GM18907 (cell line): ENCODE measurements around the gene DIPK2B.

Source experiments
- ATAC-seq: cut with Tn5 transposase; IDR thresholded peaks from one replicate; pipeline ENCODE4 v1.9.1; 2021; ENCODE audit warnings: mild to moderate bottlenecking, moderate library complexity; ENCODE audit not compliant: unreplicated experiment

The DIPK2B gene

GRCh38 chrX:45164021-45164621, 36.6 kb downstream of the DIPK2B start:
- no peak for ATAC-seq

DNA sequence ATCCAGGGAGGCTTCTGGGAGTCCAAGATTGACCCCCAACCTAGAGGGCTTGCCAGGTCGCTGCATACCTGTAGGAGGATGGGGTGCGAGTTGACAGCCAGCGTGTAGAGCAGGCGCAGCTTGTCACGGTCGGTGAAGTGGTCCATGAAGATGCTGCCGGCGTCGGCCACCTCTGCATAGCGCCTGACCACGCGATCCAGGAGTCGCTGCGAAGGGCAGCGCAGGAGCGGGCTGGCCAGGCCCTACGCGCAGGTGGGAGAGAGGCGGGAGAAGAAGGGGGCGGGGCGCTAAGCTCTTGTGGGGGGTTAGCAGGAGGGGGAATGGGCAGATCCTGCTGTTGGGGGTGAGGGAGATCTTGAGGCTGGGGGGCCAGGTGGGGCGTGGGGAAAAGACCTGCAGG, 43.0 kb downstream of the DIPK2B start:
- ATAC-seq, result no peak

- no peak for ATAC-seq
Observed at GRCh38 chrX:45154462-45154861, 46.2 kb downstream of the DIPK2B start.

GRCh38 chrX:45154033-45154360, 46.7 kb downstream of the DIPK2B start:
- no peak for ATAC-seq
